AG04449 (cell line): ENCODE data around the gene PRRG2.
"Not testable (repeated sequence)": the region's sequence is repeated elsewhere in the genome, so short reads cannot be mapped to it uniquely, and the experiment has no call there.

Experiments
- CTCF ChIA-PET: fragments of 350-600 bp; formaldehyde crosslinking; extraction: SDS; loops from one replicate; lab custom pipeline; 2021; ENCODE audit warnings: antibody characterized with exemption; lab: Yijun Ruan, JAX
- POLR2A ChIA-PET: fragments of 400-600, 350-600 bp; formaldehyde crosslinking; extraction: SDS; loops from one replicate; lab custom pipeline; 2020; ENCODE audit warnings: antibody characterized with exemption, inconsistent platforms; lab: Yijun Ruan, JAX
- DNase-seq: peaks from one replicate; pipeline ENCODE4 v3.0.0-alpha.2; 2010; ENCODE audit warnings: low read depth, low spot score
- H3K4me3 ChIP-seq: 2 replicates; pipeline ENCODE4 v1.5.1; 2011; ENCODE audit warnings: low read depth, mild to moderate bottlenecking, control low read depth, low read length
- CTCF ChIP-seq: IDR thresholded peaks from one replicate; pipeline ENCODE4 v1.5.1; 2011; ENCODE audit warnings: mild to moderate bottlenecking, moderate library complexity, low read length, control low read depth, inconsistent platforms; ENCODE audit not compliant: insufficient read depth; ENCODE audit errors: missing control alignments

PRRG2 gene

GRCh38 chr19:49613374-49613773 is 32.3 kb downstream of the PRRG2 start:
- POLR2A ChIA-PET, result interaction anchor here (0.6 kb wide), 1 partner anchor 117 kb away, joined by 4 read pairs; the partner anchor contains the start of gene RPS11
- no peak overlapping the region for H3K4me3 ChIP-seq
- CTCF ChIA-PET, result interaction anchor here (1.3 kb wide), 1 partner anchor 43 kb away, joined by 4 read pairs; no protein-coding TSS in a partner anchor
- DNase-seq, result no peak
- no peak for TF ChIP-seq CTCF

GRCh38 chr19:49614096-49614833 is 33.1 kb downstream of the PRRG2 start:
- DNase-seq, result peak; percentile 45
- POLR2A ChIA-PET, result no interaction called here
- H3K4me3 ChIP-seq, result no peak overlapping the region
- TF ChIP-seq CTCF, result peak; percentile 11
- CTCF ChIA-PET, result interaction anchor here (1.5 kb wide), 1 partner anchor 22 kb away, joined by 3 read pairs; no protein-coding TSS in a partner anchor

- ChIA-PET POLR2A (no interaction called here), CTCF (interaction anchor here (1.1 to 1.5 kb wide), 2 partner anchors 20 to 21 kb away, joined by 3 read pairs; no protein-coding TSS in a partner anchor)
- DNase-seq, result no peak
- no peak for TF ChIP-seq CTCF
- H3K4me3 ChIP-seq, result no peak overlapping the region
Observed at GRCh38 chr19:49615861-49616260, 34.7 kb downstream of the PRRG2 start.

- ChIA-PET POLR2A (interaction anchor here (1.3 kb wide), 1 partner anchor 24 kb away, joined by 5 read pairs; the partner anchor contains the start of gene RRAS), CTCF (interaction anchor here (0.9 to 1.1 kb wide), 2 partner anchors 21 to 46 kb away, joined by 3 read pairs; no protein-coding TSS in a partner anchor)
- TF ChIP-seq CTCF, result no peak
- no peak for DNase-seq
- no peak overlapping the region for H3K4me3 ChIP-seq
Observed at GRCh38 chr19:49616532-49616931, 35.4 kb downstream of the PRRG2 start.

GRCh38 chr19:49616945-49617344 is 35.8 kb downstream of the PRRG2 start:
- POLR2A ChIA-PET, result interaction anchor here (1.3 kb wide), 1 partner anchor 23 kb away, joined by 5 read pairs; the partner anchor contains the start of gene RRAS
- CTCF ChIA-PET, result interaction anchor here (0.9 kb wide), 1 partner anchor 47 kb away, joined by 3 read pairs; no protein-coding TSS in a partner anchor

GRCh38 chr19:49617860-49618259 is 36.7 kb downstream of the PRRG2 start:
- ChIA-PET CTCF (interaction anchor here (0.6 to 1.8 kb wide), 3 partner anchors 13 to 71 kb away, joined by 3 to 8 read pairs (median 4); no protein-coding TSS in a partner anchor), POLR2A (interaction anchor here (1.5 kb wide), 1 partner anchor 16 kb away, joined by 3 read pairs; no protein-coding TSS in a partner anchor)
- not testable (repeated sequence) for H3K4me3 ChIP-seq

More at GRCh38 chr19:49616945-49617344, 35.8 kb downstream of the PRRG2 start:
- no peak overlapping the region for H3K4me3 ChIP-seq
- no peak for DNase-seq
- no peak for TF ChIP-seq CTCF

More at GRCh38 chr19:49617860-49618259, 36.7 kb downstream of the PRRG2 start:
- DNase-seq, result not testable (repeated sequence)
